K562 (cell line): ENCODE results near the gene IRF6. TPM values are rescaled to one million over a fixed set of nuclear protein-coding genes. Genes with fewer than 3 reads are reported as not detected.

Source experiments
- ATAC-seq: fragments of 200-7000 bp; cut with Tn5 transposase; 3 replicates; pipeline ENCODE4 v1.9.1; 2020; ENCODE audit warnings: moderate library complexity
- BruUV-seq: library from RNA; stranded (reverse); fragments of 400-500 nt; replicated peaks from 2 replicates; lab custom pipeline; 2021; lab: Mats Ljungman, UMichigan
- CTCF ChIA-PET: fragments of 300-600 bp; formaldehyde crosslinking; extraction: SDS; loops from one replicate; lab custom pipeline; 2021; ENCODE audit warnings: low intra/inter-chr PET ratio; lab: Yijun Ruan, JAX
- POLR2A ChIA-PET: fragments of 300-600, 350-650 bp; sonication (Branson Sonifier 250); formaldehyde crosslinking; extraction: SDS; loops from one replicate; lab custom pipeline; 2021; ENCODE audit warnings: antibody characterized with exemption, inconsistent platforms; lab: Yijun Ruan, JAX
- DNase-seq, 4 experiments: peaks; one replicate each; pipeline versions ENCODE4 v3.0.0 to v3.0.0-alpha.2; 2011 to 2018; ENCODE audit warnings: low spot score in 3 of 4, mixed read lengths in 3 of 4; ENCODE audit errors: extremely low read depth in 1 of 4
- FAIRE-seq: peaks from 2 replicates; lab custom pipeline; 2011; peaks lifted over from hg19 to GRCh38; lab: Jason Lieb, UNC
- H2AFZ ChIP-seq: 2 replicates; pipeline ENCODE4 v1.6.0; 2011; ENCODE audit warnings: low read depth, low read length, control low read depth, inconsistent platforms
- H3K27ac ChIP-seq: fragments of 200-600 bp; 3 replicates; pipeline ENCODE4 v1.8.0; 2011; ENCODE audit warnings: low read depth, mild to moderate bottlenecking, control low read depth, inconsistent platforms, low read length, moderate library complexity, mixed read lengths; ENCODE audit errors: extremely low read depth
- H3K27me3 ChIP-seq, 2 experiments: fragments of 300-600 bp in 1 of 2; 2 replicates in 1 of 2; 3 replicates in 1 of 2; pipeline versions ENCODE4 v1.6.0 to v1.8.0; 2011; ENCODE audit warnings: inconsistent platforms in 2 of 2, low read length in 2 of 2, mild to moderate bottlenecking in 1 of 2, mixed read lengths in 1 of 2, moderate library complexity in 1 of 2; ENCODE audit not compliant: control insufficient read depth in 2 of 2, insufficient read depth in 2 of 2
- H3K36me3 ChIP-seq: fragments of 300-600 bp; 3 replicates; pipeline ENCODE4 v1.8.0; 2011; ENCODE audit warnings: mild to moderate bottlenecking, low read length, inconsistent platforms; ENCODE audit not compliant: control insufficient read depth, insufficient read depth
- H3K4me1 ChIP-seq, 2 experiments: fragments of 200-600 bp in 1 of 2; replicated peaks in 1 of 2; 2 replicates in 1 of 2; 3 replicates in 1 of 2; pipeline versions ENCODE4 v1.5.1 to v1.8.0; 2011; ENCODE audit warnings: inconsistent platforms in 2 of 2, low read length in 2 of 2, mild to moderate bottlenecking in 1 of 2, mixed read lengths in 1 of 2, moderate library complexity in 1 of 2; ENCODE audit not compliant: control insufficient read depth in 2 of 2, insufficient read depth in 2 of 2
- H3K4me2 ChIP-seq: 2 replicates; pipeline ENCODE4 v1.6.1; 2011; ENCODE audit warnings: low read length, control low read depth, inconsistent platforms, mixed read lengths; ENCODE audit not compliant: insufficient read depth
- H3K4me3 ChIP-seq: fragments of 200-600 bp; sonication (generic), shearing (Covaris generic); 2 replicates; pipeline ENCODE4 v1.5.1; 2016; ENCODE audit warnings: control low read depth, inconsistent platforms
- H3K79me2 ChIP-seq: fragments of 200-600 bp; 3 replicates; pipeline ENCODE4 v1.8.0; 2011; ENCODE audit warnings: low read length, inconsistent platforms; ENCODE audit not compliant: control insufficient read depth, insufficient read depth
- H3K9ac ChIP-seq, 2 experiments: 2 replicates each; pipeline versions ENCODE4 v1.6.0 to v1.6.1; 2011; ENCODE audit warnings: low read depth in 2 of 2, low read length in 2 of 2, control low read depth in 1 of 2, inconsistent platforms in 1 of 2, mild to moderate bottlenecking in 1 of 2, mixed read lengths in 1 of 2; ENCODE audit not compliant: insufficient read depth in 1 of 2
- H3K9me1 ChIP-seq: one replicate; pipeline ENCODE4 v1.6.0; 2011; ENCODE audit warnings: inconsistent platforms, mild to moderate bottlenecking, low read length, moderate library complexity; ENCODE audit not compliant: control insufficient read depth, insufficient read depth
- H3K9me3 ChIP-seq: replicated peaks from 2 replicates; pipeline ENCODE4 v1.5.1; 2011; ENCODE audit warnings: low read depth, low read length, inconsistent platforms; ENCODE audit not compliant: control insufficient read depth, insufficient read depth
- H4K20me1 ChIP-seq: replicated peaks from 2 replicates; pipeline ENCODE4 v1.6.1; 2011; ENCODE audit warnings: low read length, inconsistent platforms, mixed read lengths; ENCODE audit not compliant: control insufficient read depth, insufficient read depth
- C11orf30 ChIP-seq: fragments of 450-650 bp; IDR thresholded peaks from 2 replicates; pipeline ENCODE4 v1.6.1; 2016; ENCODE audit warnings: low read depth, mild to moderate bottlenecking
- CAMTA2 ChIP-seq: fragments of 250-450 bp; sonication (Bioruptor Pico); conservative IDR thresholded peaks from 2 replicates; pipeline ENCODE4 v1.5.1; 2022
- ETV5 ChIP-seq: sonication (generic); formaldehyde crosslinking; IDR thresholded peaks from 2 replicates; pipeline ENCODE4 v1.4.0; 2020; ENCODE audit warnings: low read depth, mild to moderate bottlenecking, missing genetic modification reagents
- FOXJ2 ChIP-seq: fragments of 200-800 bp; sonication (Bioruptor generic); IDR thresholded peaks from 2 replicates; pipeline ENCODE4 v1.6.1; 2016; ENCODE audit warnings: missing genetic modification characterization, missing compliant biosample characterization
- KLF1 ChIP-seq: fragments of 450-650 bp; IDR thresholded peaks from 2 replicates; pipeline ENCODE4 v1.6.1; 2016; ENCODE audit warnings: missing genetic modification characterization, missing compliant biosample characterization
- MEF2D ChIP-seq: conservative IDR thresholded peaks from 2 replicates; pipeline ENCODE4 v1.6.1; 2016; ENCODE audit warnings: low read depth, missing genetic modification characterization, missing compliant biosample characterization
- U2AF1 ChIP-seq: fragments of 200-400 bp; formaldehyde crosslinking; optimal IDR thresholded peaks from 2 replicates; pipeline ENCODE3; 2017; ENCODE audit warnings: mild to moderate bottlenecking, low read depth, low read length, moderate library complexity
- ZNF184 ChIP-seq: sonication (generic); formaldehyde crosslinking; IDR thresholded peaks from 2 replicates; pipeline ENCODE4 v1.5.0; 2020; ENCODE audit warnings: missing genetic modification reagents
- ZNF354B ChIP-seq: fragments of 250-450 bp; sonication (Bioruptor Pico); IDR thresholded peaks from 2 replicates; pipeline ENCODE4 v1.4.0; 2020
- WGBS: fragments of 100-300 bp; shearing (Covaris generic); methylation state at CpG from one replicate; pipeline ENCODE4 v1.1.6; 2016; ENCODE audit warnings: low coverage, mixed read lengths; ENCODE audit not compliant: insufficient coverage; ENCODE audit errors: missing lambda C conversion rate; 5-methylcytosine and 5-hydroxymethylcytosine counted together
- in situ Hi-C: fragments of 300-500 bp; cut with MboI; formaldehyde crosslinking; loops from 4 replicates; pipeline ENCODE4 v1.15.0; 2018; ENCODE audit warnings: inconsistent platforms, mixed read lengths
- intact Hi-C: fragments of 100-400 bp; cut with micrococcal nuclease; formaldehyde crosslinking; loops from 2 replicates; pipeline ENCODE4 v1.14.2; 2022
- polyA plus RNA-seq, 8 experiments: library from polyadenylated mRNA; depleted of rRNA in 4 of 8; stranded (reverse) in 5 of 8; unstranded in 3 of 8; fragments of >200 nt; fragmentation: Nextera tagmentation in 2 of 8; fragmentation: Illumina TruSeq in 1 of 8; extraction: Ambion mirVana in 2 of 8; extraction: Trizol in 1 of 8; gene quantifications; 2 replicates each; pipeline versions ENCODE4 v1.2.1 to v1.2.3, GENCODE V29; 2011 to 2014; ENCODE audit warnings: inconsistent platforms in 1 of 8, missing spikeins in 1 of 8
- total RNA-seq, 7 experiments: library from RNA; depleted of rRNA in 6 of 7; stranded (reverse); fragments of >200 nt in 6 of 7; fragmentation: Illumina TruSeq in 2 of 7; extraction: Trizol in 2 of 7; gene quantifications; 2 replicates each; pipeline versions ENCODE4 v1.2.1 to v1.2.3, GENCODE V29; 2011 to 2021; ENCODE audit warnings: low replicate concordance in 1 of 7
- TF ChIP-seq, protein P1 (sequence below): fragments of 450-650 bp; formaldehyde crosslinking; IDR thresholded peaks from 2 replicates; pipeline ENCODE4 v1.4.0; 2020; ENCODE audit warnings: mild to moderate bottlenecking, moderate library complexity
- TF ChIP-seq, protein P2 (sequence below): sonication (generic); formaldehyde crosslinking; IDR thresholded peaks from 2 replicates; pipeline ENCODE4 v1.8.1; 2022; ENCODE audit warnings: missing genetic modification reagents
- TF ChIP-seq, protein P3 (sequence below): fragments of 450-650 bp; IDR thresholded peaks from one replicate; pipeline ENCODE4 v1.6.1; 2018; ENCODE audit warnings: mild to moderate bottlenecking, moderate library complexity; ENCODE audit not compliant: partially characterized antibody

IRF6 gene
- total and polyA plus RNA-seq, 9 of the 15 experiments (the other 6 are each of a cell fraction or from before 2014, with no cell fraction given): 0.03 to 0.65 (median 0.17) TPM

DNA sequence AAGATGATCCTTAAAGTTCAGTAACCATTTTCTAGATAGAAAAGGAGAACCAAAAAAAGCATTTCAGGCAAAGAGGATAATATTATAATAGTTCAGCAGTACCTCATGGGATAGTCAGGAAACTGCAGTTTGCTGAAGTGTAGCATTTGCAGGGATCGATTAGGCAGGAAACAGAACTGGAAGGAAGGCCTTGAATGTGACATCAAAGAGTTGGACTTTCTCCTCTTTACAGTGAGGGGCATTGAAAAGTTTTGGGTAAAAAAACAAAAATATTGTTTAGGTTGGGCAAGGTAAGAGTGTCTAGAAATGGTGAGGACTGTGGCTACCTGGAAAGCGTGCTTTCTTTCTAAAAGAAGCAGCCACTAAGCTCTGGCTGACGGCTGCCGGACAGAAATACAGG lies 8.0 kb upstream of the IRF6 start:
- POLR2A ChIA-PET: interaction anchor here (1.1 kb wide), 1 partner anchor 14 kb away, joined by 5 read pairs; the partner anchor contains the start of gene UTP25
- FAIRE-seq: no peak
- no TSS peak for BruUV-seq
- no peak for TF ChIP-seq C11orf30
- TF ChIP-seq, protein P1, sequence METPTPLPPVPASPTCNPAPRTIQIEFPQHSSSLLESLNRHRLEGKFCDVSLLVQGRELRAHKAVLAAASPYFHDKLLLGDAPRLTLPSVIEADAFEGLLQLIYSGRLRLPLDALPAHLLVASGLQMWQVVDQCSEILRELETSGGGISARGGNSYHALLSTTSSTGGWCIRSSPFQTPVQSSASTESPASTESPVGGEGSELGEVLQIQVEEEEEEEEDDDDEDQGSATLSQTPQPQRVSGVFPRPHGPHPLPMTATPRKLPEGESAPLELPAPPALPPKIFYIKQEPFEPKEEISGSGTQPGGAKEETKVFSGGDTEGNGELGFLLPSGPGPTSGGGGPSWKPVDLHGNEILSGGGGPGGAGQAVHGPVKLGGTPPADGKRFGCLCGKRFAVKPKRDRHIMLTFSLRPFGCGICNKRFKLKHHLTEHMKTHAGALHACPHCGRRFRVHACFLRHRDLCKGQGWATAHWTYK (CRISPR knock-in tag): no peak
- TF ChIP-seq ETV5 (CRISPR knock-in tag): no peak
- TF ChIP-seq ZNF184 (CRISPR knock-in tag): no peak
- TF ChIP-seq MEF2D (tag): no peak
- TF ChIP-seq, protein P2, sequence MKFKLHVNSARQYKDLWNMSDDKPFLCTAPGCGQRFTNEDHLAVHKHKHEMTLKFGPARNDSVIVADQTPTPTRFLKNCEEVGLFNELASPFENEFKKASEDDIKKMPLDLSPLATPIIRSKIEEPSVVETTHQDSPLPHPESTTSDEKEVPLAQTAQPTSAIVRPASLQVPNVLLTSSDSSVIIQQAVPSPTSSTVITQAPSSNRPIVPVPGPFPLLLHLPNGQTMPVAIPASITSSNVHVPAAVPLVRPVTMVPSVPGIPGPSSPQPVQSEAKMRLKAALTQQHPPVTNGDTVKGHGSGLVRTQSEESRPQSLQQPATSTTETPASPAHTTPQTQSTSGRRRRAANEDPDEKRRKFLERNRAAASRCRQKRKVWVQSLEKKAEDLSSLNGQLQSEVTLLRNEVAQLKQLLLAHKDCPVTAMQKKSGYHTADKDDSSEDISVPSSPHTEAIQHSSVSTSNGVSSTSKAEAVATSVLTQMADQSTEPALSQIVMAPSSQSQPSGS (CRISPR knock-in tag): no peak
- TF ChIP-seq KLF1 (tag): no peak
- TF ChIP-seq ZNF354B (CRISPR knock-in tag): no peak
- TF ChIP-seq U2AF1: no peak
- TF ChIP-seq, protein P3, sequence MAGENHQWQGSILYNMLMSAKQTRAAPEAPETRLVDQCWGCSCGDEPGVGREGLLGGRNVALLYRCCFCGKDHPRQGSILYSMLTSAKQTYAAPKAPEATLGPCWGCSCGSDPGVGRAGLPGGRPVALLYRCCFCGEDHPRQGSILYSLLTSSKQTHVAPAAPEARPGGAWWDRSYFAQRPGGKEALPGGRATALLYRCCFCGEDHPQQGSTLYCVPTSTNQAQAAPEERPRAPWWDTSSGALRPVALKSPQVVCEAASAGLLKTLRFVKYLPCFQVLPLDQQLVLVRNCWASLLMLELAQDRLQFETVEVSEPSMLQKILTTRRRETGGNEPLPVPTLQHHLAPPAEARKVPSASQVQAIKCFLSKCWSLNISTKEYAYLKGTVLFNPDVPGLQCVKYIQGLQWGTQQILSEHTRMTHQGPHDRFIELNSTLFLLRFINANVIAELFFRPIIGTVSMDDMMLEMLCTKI: no peak
- no peak for TF ChIP-seq CAMTA2 (CRISPR knock-in tag)
- no peak for TF ChIP-seq FOXJ2

More for the DNA sequence above, 8.0 kb upstream of the IRF6 start:
- Histone ChIP-seq H3K79me2 (no peaks in the 10 kb centered on the region), H3K9me3 (no peaks in the 10 kb centered on the region), H3K9ac (no peak overlapping the region), H4K20me1 (no peaks in the 10 kb centered on the region), H3K4me1 (no peaks in the 10 kb centered on the region; a peak in 1 of 5 replicates), H3K4me3 (no peak overlapping the region), H2AFZ (no peak overlapping the region), H3K27ac (no peak overlapping the region), H3K27me3 (peaks cover 0 to 3% of the 10 kb centered on the region in 2 experiments; a peak in 1 of 5 replicates), H3K9me1 (no peaks in the 10 kb centered on the region), H3K4me2 (no peak overlapping the region), H3K36me3 (no peaks in the 10 kb centered on the region)
- DNase-seq: no peak
- 55% methylated on average over 4 of the region's 4 CpGs for WGBS
- ATAC-seq: no peak
- CTCF ChIA-PET: no interaction called here
- in situ Hi-C loops: no loop called here
- intact Hi-C loops: no loop called here
